ENCODE measurements around the gene TICAM2.

The TICAM2 gene

DNA sequence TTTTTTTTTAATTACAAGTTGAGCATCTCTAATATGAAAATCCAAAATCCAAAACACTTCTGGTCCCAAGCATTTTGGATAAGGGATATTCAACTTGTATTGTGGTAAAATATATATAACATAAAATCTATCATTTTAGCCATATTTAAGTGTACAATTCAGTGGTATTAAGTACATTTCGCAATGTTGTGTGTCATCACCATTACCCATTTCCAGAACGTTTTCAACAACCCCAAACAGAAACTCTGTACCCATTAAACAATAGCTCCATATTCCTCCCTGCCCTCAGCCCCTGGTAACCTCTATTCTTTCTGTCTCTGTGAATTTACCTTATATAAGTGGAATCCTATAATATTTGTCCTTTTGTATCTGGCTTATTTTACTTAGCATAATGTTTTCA, 24.9 kb downstream of the TICAM2 start:
- TF ChIP-seq L3MBTL2 (conservative IDR thresholded peaks at IDR 0.05) (no peak), ZNF384 (IDR thresholded peaks at IDR 0.05) (no peak), TARDBP (IDR thresholded peaks at IDR 0.05) (no peak), SP1 (IDR thresholded peaks at IDR 0.05) (no peak), FOXA1 (IDR thresholded peaks at IDR 0.05) (no peak), FOXK2 (IDR thresholded peaks at IDR 0.05) (no peak), SUZ12 (IDR thresholded peaks at IDR 0.05) (no peak), ELF4 (IDR thresholded peaks at IDR 0.05) (no peak), LEF1 (IDR thresholded peaks at IDR 0.05; ENCODE audit: borderline replicate concordance) (no peak), CTBP1 (IDR thresholded peaks at IDR 0.05; ENCODE audit: borderline replicate concordance) (no peak), FOXM1 (IDR thresholded peaks at IDR 0.05; ENCODE audit: borderline replicate concordance) (no peak), BHLHE40 (IDR thresholded peaks at IDR 0.05; ENCODE audit: borderline replicate concordance) (no peak), NFRKB (IDR thresholded peaks at IDR 0.05) (no peak), ARNT (IDR thresholded peaks at IDR 0.05) (no peak), HDGF (IDR thresholded peaks at IDR 0.05; ENCODE audit: borderline replicate concordance) (no peak)
- TF ChIP-seq, protein P1, sequence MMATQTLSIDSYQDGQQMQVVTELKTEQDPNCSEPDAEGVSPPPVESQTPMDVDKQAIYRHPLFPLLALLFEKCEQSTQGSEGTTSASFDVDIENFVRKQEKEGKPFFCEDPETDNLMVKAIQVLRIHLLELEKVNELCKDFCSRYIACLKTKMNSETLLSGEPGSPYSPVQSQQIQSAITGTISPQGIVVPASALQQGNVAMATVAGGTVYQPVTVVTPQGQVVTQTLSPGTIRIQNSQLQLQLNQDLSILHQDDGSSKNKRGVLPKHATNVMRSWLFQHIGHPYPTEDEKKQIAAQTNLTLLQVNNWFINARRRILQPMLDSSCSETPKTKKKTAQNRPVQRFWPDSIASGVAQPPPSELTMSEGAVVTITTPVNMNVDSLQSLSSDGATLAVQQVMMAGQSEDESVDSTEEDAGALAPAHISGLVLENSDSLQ (IDR thresholded peaks at IDR 0.05): no peak
- ChIA-PET POLR2A (no interaction called here), CTCF (interaction anchor here (0.6 kb wide), 1 partner anchor 9 kb away, joined by 3 read pairs; no protein-coding TSS in a partner anchor)
- no peak for DNase-seq (ENCODE audit: extremely low spot score)

DNA sequence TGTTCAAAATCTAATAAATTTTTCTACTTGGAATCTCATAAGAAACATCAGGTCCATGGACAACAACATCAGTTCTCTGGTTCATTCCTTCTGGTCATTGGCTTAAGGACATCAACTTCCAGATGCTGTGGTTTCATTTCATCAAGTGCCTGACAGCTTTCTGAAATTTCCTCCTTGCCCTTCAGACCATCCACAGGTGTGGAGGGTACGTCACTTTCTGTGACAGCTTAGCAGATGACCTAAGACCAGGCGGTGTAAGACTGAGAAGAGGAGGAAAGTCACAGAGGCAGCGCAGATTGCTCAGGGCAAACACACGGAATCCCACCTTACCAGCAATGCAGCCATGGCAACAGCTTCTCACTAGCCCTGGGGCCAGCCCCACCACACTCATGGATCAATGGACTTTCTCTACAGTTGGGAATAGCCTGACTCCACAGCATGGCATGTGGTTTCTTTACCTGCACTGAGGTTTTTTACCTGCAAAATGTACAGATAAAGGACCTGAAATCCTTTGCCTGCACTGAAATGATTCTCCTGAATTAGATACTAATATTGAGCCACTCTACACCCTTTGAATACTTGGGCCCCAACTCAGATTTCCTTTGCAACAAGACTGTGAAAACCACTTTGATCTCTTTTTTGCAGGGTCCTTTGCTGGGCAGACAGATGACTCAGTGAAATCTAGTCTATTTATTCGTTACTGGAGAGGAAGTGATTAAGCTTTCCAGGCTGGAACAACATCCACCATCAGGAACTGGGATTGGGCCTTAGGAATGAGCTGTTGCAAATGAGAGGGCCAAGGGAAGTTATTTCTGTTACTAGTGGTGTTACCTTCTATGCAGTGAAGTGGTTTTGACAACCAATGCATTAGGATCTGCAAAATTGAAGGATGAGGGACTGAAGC, 26.9 kb downstream of the TICAM2 start:
- no peak for TF ChIP-seq TARDBP (IDR thresholded peaks at IDR 0.05)
- TF ChIP-seq, protein P1 (IDR thresholded peaks at IDR 0.05): no peak
- no peak for TF ChIP-seq FOXK2 (IDR thresholded peaks at IDR 0.05)
- no peak for TF ChIP-seq SUZ12 (IDR thresholded peaks at IDR 0.05)
- no peak for TF ChIP-seq ZNF384 (IDR thresholded peaks at IDR 0.05)
- TF ChIP-seq FOXM1 (IDR thresholded peaks at IDR 0.05; ENCODE audit: borderline replicate concordance): no peak
- no peak for TF ChIP-seq FOXA1 (IDR thresholded peaks at IDR 0.05)
- no peak for TF ChIP-seq BHLHE40 (IDR thresholded peaks at IDR 0.05; ENCODE audit: borderline replicate concordance)
- POLR2A ChIA-PET: interaction anchor here (0.6 to 1.0 kb wide), 2 partner anchors 25 to 31 kb away, joined by 3 to 5 read pairs; partner anchors contain the start of gene FEM1C
- DNase-seq (ENCODE audit: extremely low spot score): no peak
- CTCF ChIA-PET: interaction anchor here (0.7 to 4.7 kb wide), 13 partner anchors 8 to 477 kb away, joined by 3 to 66 read pairs (median 4); no protein-coding TSS in a partner anchor

DNA sequence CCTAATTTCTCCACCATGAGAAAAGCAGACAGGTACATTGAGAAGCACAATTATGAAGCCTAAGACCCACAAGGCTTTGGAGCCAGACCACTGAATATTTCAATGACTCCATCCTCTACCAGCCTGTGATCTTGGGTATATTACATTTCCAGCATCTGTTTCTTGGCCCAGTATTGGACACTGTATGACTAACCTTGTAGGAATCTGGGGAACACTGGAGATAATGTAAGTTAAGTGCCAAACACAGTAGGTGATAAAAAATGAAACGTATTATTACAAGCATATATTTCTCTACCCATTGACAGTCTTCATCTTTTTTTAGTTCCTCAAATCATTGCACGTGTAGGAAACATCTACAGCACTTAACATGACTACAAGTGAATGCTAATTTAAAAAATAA, 29.1 kb downstream of the TICAM2 start:
- no peak for DNase-seq (ENCODE audit: extremely low spot score)
- ChIA-PET CTCF (interaction anchor here (4.7 kb wide), 1 partner anchor 266 kb away, joined by 66 read pairs; no protein-coding TSS in a partner anchor), POLR2A (no interaction called here)
- TF ChIP-seq SUZ12 (IDR thresholded peaks at IDR 0.05) (no peak), LEF1 (IDR thresholded peaks at IDR 0.05; ENCODE audit: borderline replicate concordance) (no peak), FOXK2 (IDR thresholded peaks at IDR 0.05) (no peak), NFRKB (IDR thresholded peaks at IDR 0.05) (no peak), CTBP1 (IDR thresholded peaks at IDR 0.05; ENCODE audit: borderline replicate concordance) (no peak), L3MBTL2 (conservative IDR thresholded peaks at IDR 0.05) (no peak), FOXM1 (IDR thresholded peaks at IDR 0.05; ENCODE audit: borderline replicate concordance) (no peak), SP1 (IDR thresholded peaks at IDR 0.05) (no peak), ARNT (IDR thresholded peaks at IDR 0.05) (no peak), HDGF (IDR thresholded peaks at IDR 0.05; ENCODE audit: borderline replicate concordance) (no peak), BHLHE40 (IDR thresholded peaks at IDR 0.05; ENCODE audit: borderline replicate concordance) (no peak)
- TF ChIP-seq, protein P1 (IDR thresholded peaks at IDR 0.05): no peak

DNA sequence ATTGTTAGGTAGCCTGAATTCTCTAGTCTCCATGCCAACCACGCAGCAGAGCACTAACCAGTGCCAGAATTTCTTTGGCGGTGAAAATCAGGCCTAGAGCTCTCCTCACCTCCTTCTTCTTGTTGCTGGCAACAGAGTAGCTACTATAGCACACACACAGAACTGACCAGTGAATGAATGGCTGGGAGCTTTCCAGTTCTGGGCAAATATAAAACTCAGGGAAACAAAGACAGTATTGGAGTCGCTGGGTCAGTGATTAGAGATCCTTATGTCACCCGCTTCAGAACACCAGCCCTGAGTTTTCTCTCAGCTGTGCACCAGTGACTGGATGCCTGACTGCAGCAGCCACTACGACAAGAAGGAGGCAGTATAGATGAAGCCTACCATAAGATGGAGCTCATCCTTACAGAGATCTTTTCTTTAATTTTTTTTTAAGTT, 30.8 kb downstream of the TICAM2 start:
- TF ChIP-seq CTBP1 (IDR thresholded peaks at IDR 0.05; ENCODE audit: borderline replicate concordance) (no peak), NFRKB (IDR thresholded peaks at IDR 0.05) (no peak), TARDBP (IDR thresholded peaks at IDR 0.05) (no peak), ELF4 (IDR thresholded peaks at IDR 0.05) (no peak)
- TF ChIP-seq, protein P1 (IDR thresholded peaks at IDR 0.05): no peak
- CTCF ChIA-PET: interaction anchor here (1.1 to 2.3 kb wide), 2 partner anchors 19 to 262 kb away, joined by 5 to 7 read pairs; no protein-coding TSS in a partner anchor
- no peak for DNase-seq (ENCODE audit: extremely low spot score)
- POLR2A ChIA-PET: no interaction called here

DNA sequence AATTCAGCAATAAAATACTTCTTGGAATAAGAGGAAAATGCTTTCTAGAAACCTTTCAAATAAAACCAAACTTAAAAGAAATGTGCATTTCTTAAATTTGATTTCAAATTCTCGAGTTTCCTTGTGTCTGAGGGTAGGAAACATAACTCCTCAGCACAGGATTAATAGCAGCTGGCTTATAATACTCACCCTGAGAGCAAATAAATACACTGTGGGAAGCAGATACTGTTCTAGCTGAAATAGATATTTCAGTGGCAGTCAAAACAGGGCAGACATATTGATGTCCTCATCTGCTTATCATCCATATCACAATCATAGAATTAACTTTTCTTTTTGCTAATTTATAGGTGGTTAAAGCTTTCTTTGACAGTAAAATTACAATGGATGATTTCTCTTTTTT, 33.6 kb downstream of the TICAM2 start:
- DNase-seq (ENCODE audit: extremely low spot score): no peak
- TF ChIP-seq ZNF384 (IDR thresholded peaks at IDR 0.05) (no peak), ELF4 (IDR thresholded peaks at IDR 0.05) (no peak), BHLHE40 (IDR thresholded peaks at IDR 0.05; ENCODE audit: borderline replicate concordance) (no peak), FOXA1 (IDR thresholded peaks at IDR 0.05) (no peak), FOXK2 (IDR thresholded peaks at IDR 0.05) (no peak), LEF1 (IDR thresholded peaks at IDR 0.05; ENCODE audit: borderline replicate concordance) (no peak), HDGF (IDR thresholded peaks at IDR 0.05; ENCODE audit: borderline replicate concordance) (no peak), TARDBP (IDR thresholded peaks at IDR 0.05) (no peak), SP1 (IDR thresholded peaks at IDR 0.05) (no peak), NFRKB (IDR thresholded peaks at IDR 0.05) (no peak), SUZ12 (IDR thresholded peaks at IDR 0.05) (no peak), L3MBTL2 (conservative IDR thresholded peaks at IDR 0.05) (no peak), ARNT (IDR thresholded peaks at IDR 0.05) (no peak), CTBP1 (IDR thresholded peaks at IDR 0.05; ENCODE audit: borderline replicate concordance) (no peak), FOXM1 (IDR thresholded peaks at IDR 0.05; ENCODE audit: borderline replicate concordance) (no peak)
- TF ChIP-seq, protein P1 (IDR thresholded peaks at IDR 0.05): no peak; the same call in 1 of the 2 replicates
- CTCF ChIA-PET: interaction anchor here (1.0 kb wide), 1 partner anchor 8 kb away, joined by 3 read pairs; no protein-coding TSS in a partner anchor
- POLR2A ChIA-PET: no interaction called here
